ENCODE measurements around the gene ECM1.

- TF ChIP-seq, protein P1, sequence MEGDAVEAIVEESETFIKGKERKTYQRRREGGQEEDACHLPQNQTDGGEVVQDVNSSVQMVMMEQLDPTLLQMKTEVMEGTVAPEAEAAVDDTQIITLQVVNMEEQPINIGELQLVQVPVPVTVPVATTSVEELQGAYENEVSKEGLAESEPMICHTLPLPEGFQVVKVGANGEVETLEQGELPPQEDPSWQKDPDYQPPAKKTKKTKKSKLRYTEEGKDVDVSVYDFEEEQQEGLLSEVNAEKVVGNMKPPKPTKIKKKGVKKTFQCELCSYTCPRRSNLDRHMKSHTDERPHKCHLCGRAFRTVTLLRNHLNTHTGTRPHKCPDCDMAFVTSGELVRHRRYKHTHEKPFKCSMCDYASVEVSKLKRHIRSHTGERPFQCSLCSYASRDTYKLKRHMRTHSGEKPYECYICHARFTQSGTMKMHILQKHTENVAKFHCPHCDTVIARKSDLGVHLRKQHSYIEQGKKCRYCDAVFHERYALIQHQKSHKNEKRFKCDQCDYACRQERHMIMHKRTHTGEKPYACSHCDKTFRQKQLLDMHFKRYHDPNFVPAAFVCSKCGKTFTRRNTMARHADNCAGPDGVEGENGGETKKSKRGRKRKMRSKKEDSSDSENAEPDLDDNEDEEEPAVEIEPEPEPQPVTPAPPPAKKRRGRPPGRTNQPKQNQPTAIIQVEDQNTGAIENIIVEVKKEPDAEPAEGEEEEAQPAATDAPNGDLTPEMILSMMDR (IDR thresholded peaks at IDR 0.05) = no peak
- TF ChIP-seq ZFX (IDR thresholded peaks at IDR 0.05; ENCODE audit: borderline replicate concordance) = no peak
Observed at GRCh38 chr1:150548324-150548631, 40.4 kb downstream of the ECM1 start.

Measured in 22Rv1 (cell line).